Measurements from ENCODE around the gene WNT5B. TPM values are rescaled to one million over a fixed set of nuclear protein-coding genes. Genes with fewer than 3 reads are reported as not detected.

Gene WNT5B
- total RNA-seq, 1 experiment from 2014 or later: 0.34 TPM

DNA sequence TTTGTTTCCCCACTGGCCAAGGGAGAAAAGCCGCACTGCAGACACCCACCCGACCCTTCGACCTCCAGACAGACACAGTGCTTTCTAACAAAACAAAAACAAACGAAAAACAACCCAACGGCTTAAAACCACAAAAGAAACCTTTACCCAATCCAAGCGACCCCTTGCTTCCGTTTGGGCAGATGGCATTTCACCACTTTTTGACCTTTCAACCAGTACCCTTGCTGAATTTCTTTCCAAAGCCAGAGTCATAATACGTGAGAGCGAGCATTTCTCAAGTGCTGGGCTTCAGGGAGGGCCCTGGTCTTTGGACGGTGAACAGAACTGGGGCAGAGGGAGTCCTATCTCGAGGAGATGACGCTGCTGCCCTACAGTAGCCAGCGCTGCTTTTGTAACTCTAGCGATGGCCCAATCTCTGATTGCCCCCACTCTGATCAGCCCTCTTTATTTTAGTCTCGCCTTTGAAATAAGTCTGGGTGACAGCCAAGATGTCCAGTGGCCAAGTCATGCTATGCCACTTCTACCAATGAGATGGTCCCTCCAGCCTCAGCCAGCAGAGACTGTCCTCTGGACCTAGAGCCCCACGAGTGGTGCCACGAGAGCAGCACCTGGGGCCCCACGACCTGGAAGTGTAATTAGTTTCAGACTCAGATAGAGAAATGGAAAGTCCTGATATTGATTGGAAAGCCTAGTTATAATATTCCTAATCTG is 40.0 kb downstream of the WNT5B start:
- no peaks in the 10 kb centered on the region for H3K27me3 ChIP-seq (replicated peaks; ENCODE audit: insufficient read depth, low read depth, low read length, poor library complexity)
- intact Hi-C loops (cut with micrococcal nuclease; ENCODE audit: unreplicated experiment): no loop called here
- TF ChIP-seq EZH2 (IDR thresholded peaks at IDR 0.05; ENCODE audit: borderline replicate concordance, low read depth, low read length, poor library complexity, severe bottlenecking) (no peak), CTCF (conservative IDR thresholded peaks at IDR 0.05; ENCODE audit: low read depth, low read length) (no peak)
- no peak overlapping the region for H3K4me3 ChIP-seq (ENCODE audit: low read depth, low read length, poor library complexity, severe bottlenecking)
- ChIA-PET CTCF (no interaction called here), POLR2A (ENCODE audit: low non-redundant PET) (no interaction called here)
- no TSS peak for BruUV-seq (replicated peaks)
- DNase-seq (ENCODE audit: low spot score): no peak
- no peaks in the 10 kb centered on the region for H3K36me3 ChIP-seq (ENCODE audit: insufficient read depth, low read length, poor library complexity, severe bottlenecking)
- H3K4me1 ChIP-seq (ENCODE audit: insufficient read depth, low read length, poor library complexity, severe bottlenecking): no peaks in the 10 kb centered on the region
- H3K27ac ChIP-seq (ENCODE audit: low read depth, low read length, poor library complexity, severe bottlenecking): no peak overlapping the region
- H3K9me3 ChIP-seq (ENCODE audit: low read depth, low read length, poor library complexity, severe bottlenecking): no peaks in the 10 kb centered on the region

GRCh38 chr12:1670358-1671268 is 41.6 kb downstream of the WNT5B start:
- TF ChIP-seq CTCF (conservative IDR thresholded peaks at IDR 0.05; ENCODE audit: low read depth, low read length) (no peak), EZH2 (IDR thresholded peaks at IDR 0.05; ENCODE audit: borderline replicate concordance, low read depth, low read length, poor library complexity, severe bottlenecking) (no peak)
- POLR2A ChIA-PET (ENCODE audit: low non-redundant PET): no interaction called here
- Histone ChIP-seq H3K9me3 (ENCODE audit: low read depth, low read length, poor library complexity, severe bottlenecking) (no peaks in the 10 kb centered on the region), H3K4me3 (ENCODE audit: low read depth, low read length, poor library complexity, severe bottlenecking) (no peak overlapping the region), H3K27ac (ENCODE audit: low read depth, low read length, poor library complexity, severe bottlenecking) (no peak overlapping the region), H3K27me3 (replicated peaks; ENCODE audit: insufficient read depth, low read depth, low read length, poor library complexity) (no peaks in the 10 kb centered on the region), H3K4me1 (ENCODE audit: insufficient read depth, low read length, poor library complexity, severe bottlenecking) (no peaks in the 10 kb centered on the region), H3K36me3 (ENCODE audit: insufficient read depth, low read length, poor library complexity, severe bottlenecking) (no peaks in the 10 kb centered on the region)
- no TSS peak for BruUV-seq (replicated peaks)
- no peak for DNase-seq (ENCODE audit: low spot score)
- CTCF ChIA-PET: no interaction called here
- intact Hi-C loops (cut with micrococcal nuclease; ENCODE audit: unreplicated experiment): no loop called here

DNA sequence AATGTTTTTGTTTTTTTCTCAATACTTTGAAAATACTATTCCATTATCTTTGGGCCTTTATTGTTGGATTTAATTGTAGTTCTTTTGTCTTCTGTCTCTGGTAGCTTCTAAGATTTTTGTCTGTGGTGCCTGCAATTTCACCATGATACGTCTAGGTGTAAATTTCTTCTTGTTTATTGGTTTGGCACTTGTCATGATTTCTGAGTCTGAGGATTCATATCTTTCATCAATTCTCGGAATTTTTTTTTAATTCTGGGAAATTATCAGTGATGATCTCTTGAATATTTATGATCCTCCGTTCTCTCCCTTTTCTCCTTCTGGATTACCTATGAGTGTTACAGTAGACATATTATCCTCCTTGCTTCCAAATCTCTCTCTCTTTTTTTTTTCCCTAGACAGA is 47.0 kb downstream of the WNT5B start:
- BruUV-seq (replicated peaks): no TSS peak
- H3K4me1 ChIP-seq (ENCODE audit: insufficient read depth, low read length, poor library complexity, severe bottlenecking): no peaks in the 10 kb centered on the region
- intact Hi-C loops (cut with micrococcal nuclease; ENCODE audit: unreplicated experiment): no loop called here
- H3K27me3 ChIP-seq (replicated peaks; ENCODE audit: insufficient read depth, low read depth, low read length, poor library complexity): no peaks in the 10 kb centered on the region
- no peak for DNase-seq (ENCODE audit: low spot score)
- TF ChIP-seq EZH2 (IDR thresholded peaks at IDR 0.05; ENCODE audit: borderline replicate concordance, low read depth, low read length, poor library complexity, severe bottlenecking) (no peak), CTCF (conservative IDR thresholded peaks at IDR 0.05; ENCODE audit: low read depth, low read length) (no peak)
- POLR2A ChIA-PET (ENCODE audit: low non-redundant PET): no interaction called here
- H3K27ac ChIP-seq (ENCODE audit: low read depth, low read length, poor library complexity, severe bottlenecking): no peak overlapping the region
- no peaks in the 10 kb centered on the region for H3K9me3 ChIP-seq (ENCODE audit: low read depth, low read length, poor library complexity, severe bottlenecking)
- CTCF ChIA-PET: no interaction called here
- no peaks in the 10 kb centered on the region for H3K36me3 ChIP-seq (ENCODE audit: insufficient read depth, low read length, poor library complexity, severe bottlenecking)
- no peak overlapping the region for H3K4me3 ChIP-seq (ENCODE audit: low read depth, low read length, poor library complexity, severe bottlenecking)
